IMR-90 (cell line): ENCODE measurements around the gene MLLT1. TPM values are rescaled to one million over a fixed set of nuclear protein-coding genes. Genes with fewer than 3 reads are reported as not detected.

Source experiments
- ATAC-seq: fragments of 200-7000 bp; cut with Tn5 transposase; 2 replicates; pipeline ENCODE4 v1.9.1; 2020; ENCODE audit warnings: low read depth, mild to moderate bottlenecking, moderate library complexity
- BruUV-seq: library from RNA; stranded (reverse); fragments of 400-500 nt; replicated peaks from 2 replicates; lab custom pipeline; 2021; lab: Mats Ljungman, UMichigan
- CTCF ChIA-PET: fragments of 300-600 bp; formaldehyde crosslinking; extraction: SDS; loops from one replicate; lab custom pipeline; 2021; ENCODE audit warnings: antibody characterized with exemption; lab: Yijun Ruan, JAX
- POLR2A ChIA-PET: fragments of 300-600 bp; sonication (Branson Sonifier 250); formaldehyde crosslinking; loops from one replicate; lab custom pipeline; 2022; ENCODE audit warnings: antibody characterized with exemption; ENCODE audit not compliant: unreplicated experiment; lab: Charles Lee
- DNase-seq: peaks from one replicate; pipeline ENCODE4 v3.0.0; 2013
- H2AFZ ChIP-seq: replicated peaks from 2 replicates; pipeline ENCODE3; 2013; ENCODE audit warnings: low read length, mild to moderate bottlenecking; ENCODE audit not compliant: poor library complexity
- H2AK5ac ChIP-seq: 2 replicates; pipeline ENCODE4 v1.6.1; 2013; ENCODE audit warnings: low read depth, low read length, inconsistent platforms
- H2AK9ac ChIP-seq: replicated peaks from 2 replicates; pipeline ENCODE3; 2013; ENCODE audit warnings: mild to moderate bottlenecking, low read depth, low read length, moderate library complexity; ENCODE audit not compliant: poor library complexity
- H2BK120ac ChIP-seq: 2 replicates; pipeline ENCODE4 v1.6.1; 2013; ENCODE audit warnings: low read depth, low read length, inconsistent platforms
- H2BK15ac ChIP-seq: 3 replicates; pipeline ENCODE4 v1.6.1; 2013; ENCODE audit warnings: low read depth, low read length, inconsistent platforms
- H2BK20ac ChIP-seq: 2 replicates; pipeline ENCODE4 v1.6.1; 2013; ENCODE audit warnings: low read depth, mild to moderate bottlenecking, inconsistent platforms, low read length, moderate library complexity
- H2BK5ac ChIP-seq: 2 replicates; pipeline ENCODE4 v1.6.1; 2013; ENCODE audit warnings: mild to moderate bottlenecking, low read depth, low read length, inconsistent platforms; ENCODE audit not compliant: poor library complexity, severe bottlenecking
- H3K14ac ChIP-seq: replicated peaks from 2 replicates; pipeline ENCODE4 v1.6.1; 2013; ENCODE audit warnings: low read depth, low read length, inconsistent platforms
- H3K18ac ChIP-seq: 2 replicates; pipeline ENCODE4 v1.6.1; 2013; ENCODE audit warnings: low read depth, low read length, control low read depth
- H3K23ac ChIP-seq: 2 replicates; pipeline ENCODE4 v1.6.1; 2013; ENCODE audit warnings: low read depth, low read length, inconsistent platforms
- H3K27ac ChIP-seq: 2 replicates; pipeline ENCODE4 v1.5.1; 2013; ENCODE audit warnings: mild to moderate bottlenecking, control low read depth, low read length; ENCODE audit not compliant: insufficient read depth
- H3K27me3 ChIP-seq: 2 replicates; pipeline ENCODE4 v1.6.1; 2013; ENCODE audit warnings: low read length; ENCODE audit not compliant: control insufficient read depth, insufficient read depth
- H3K36me3 ChIP-seq: 2 replicates; pipeline ENCODE4 v1.6.1; 2013; ENCODE audit warnings: low read length, mixed read lengths; ENCODE audit not compliant: control insufficient read depth, insufficient read depth
- H3K4ac ChIP-seq: 2 replicates; pipeline ENCODE4 v1.6.1; 2013; ENCODE audit warnings: low read depth, low read length, inconsistent platforms
- H3K4me1 ChIP-seq: 2 replicates; pipeline ENCODE4 v1.6.1; 2013; ENCODE audit warnings: low read length, mixed read lengths; ENCODE audit not compliant: control insufficient read depth, insufficient read depth
- H3K4me2 ChIP-seq: 2 replicates; pipeline ENCODE4 v1.6.1; 2013; ENCODE audit warnings: low read depth, mild to moderate bottlenecking, control low read depth, low read length, moderate library complexity
- H3K4me3 ChIP-seq: 2 replicates; pipeline ENCODE4 v1.5.1; 2013; ENCODE audit warnings: low read depth, mild to moderate bottlenecking, control low read depth, low read length, moderate library complexity; ENCODE audit not compliant: insufficient read depth
- H3K56ac ChIP-seq: 2 replicates; pipeline ENCODE4 v1.6.1; 2013; ENCODE audit warnings: low read length, inconsistent platforms; ENCODE audit not compliant: insufficient read depth; ENCODE audit errors: extremely low read depth
- H3K79me1 ChIP-seq, 2 experiments: 2 replicates each; pipeline ENCODE4 v1.6.1; 2013; ENCODE audit warnings: low read length in 2 of 2, inconsistent platforms in 1 of 2, low read depth in 1 of 2
- H3K9ac ChIP-seq: 2 replicates; pipeline ENCODE4 v1.6.1; 2013; ENCODE audit warnings: low read depth, low read length, control low read depth
- H3K9me1 ChIP-seq: 2 replicates; pipeline ENCODE4 v1.6.1; 2013; ENCODE audit warnings: low read length, inconsistent platforms; ENCODE audit not compliant: insufficient read depth
- H3K9me3 ChIP-seq: 2 replicates; pipeline ENCODE4 v1.6.1; 2013; ENCODE audit warnings: low read length; ENCODE audit not compliant: control insufficient read depth, insufficient read depth
- H4K20me1 ChIP-seq: 2 replicates; pipeline ENCODE4 v1.6.1; 2013; ENCODE audit warnings: low read length, inconsistent platforms; ENCODE audit not compliant: insufficient read depth
- H4K5ac ChIP-seq: 2 replicates; pipeline ENCODE4 v1.6.1; 2013; ENCODE audit warnings: mild to moderate bottlenecking, low read depth, low read length, control low read depth
- H4K8ac ChIP-seq, 2 experiments: 2 replicates each; pipeline ENCODE4 v1.6.1; 2013; ENCODE audit warnings: low read depth in 2 of 2, low read length in 2 of 2, control low read depth in 1 of 2, inconsistent platforms in 1 of 2
- H4K91ac ChIP-seq: 2 replicates; pipeline ENCODE4 v1.6.1; 2013; ENCODE audit warnings: low read depth, low read length, inconsistent platforms; ENCODE audit not compliant: insufficient read depth
- MAFK ChIP-seq: IDR thresholded peaks from 2 replicates; pipeline ENCODE4 v1.6.1; 2012; ENCODE audit warnings: low read depth, low read length, improper control_type of control experiment
- SMC3 ChIP-seq: fragments of 150-350 bp; IDR thresholded peaks from 2 replicates; pipeline ENCODE4 v1.6.1; 2016; ENCODE audit warnings: low read depth, mild to moderate bottlenecking, antibody characterized with exemption, low read length, moderate library complexity
- WGBS, 2 experiments: methylation state at CpG; one replicate each; pipeline versions ENCODE4 v1.1.5 to v1.1.7; 2013; ENCODE audit warnings: missing lambda C conversion rate in 2 of 2; ENCODE audit not compliant: insufficient read length in 1 of 2; ENCODE audit errors: extremely low coverage in 2 of 2; 5-methylcytosine and 5-hydroxymethylcytosine counted together
- dilution Hi-C: fragments of 300-500 bp; cut with HindIII; formaldehyde crosslinking; loops from one replicate; pipeline ENCODE4 v1.14.3; 2018; ENCODE audit warnings: low sequenced_read_pairs; ENCODE audit not compliant: unreplicated experiment
- in situ Hi-C: fragments of 300-500 bp; cut with MboI; formaldehyde crosslinking; loops from 3 replicates; pipeline ENCODE4 v1.14.3; 2019; ENCODE audit warnings: low sequenced_read_pairs, inconsistent platforms, mixed read lengths
- intact Hi-C: fragments of 100-400 bp; cut with micrococcal nuclease; formaldehyde crosslinking; loops from 2 replicates; pipeline ENCODE4 v1.10.0; 2022
- polyA plus RNA-seq, 3 experiments: library from polyadenylated mRNA; depleted of rRNA; stranded (reverse); fragments of >200 nt; gene quantifications; 2 replicates each; pipeline ENCODE4 v1.2.3, GENCODE V29; 2012; ENCODE audit warnings: low replicate concordance in 1 of 3
- total RNA-seq: library from RNA; depleted of rRNA; stranded (reverse); fragments of >200 nt; gene quantifications from 2 replicates; pipeline ENCODE4 v1.2.3, GENCODE V29; 2012

Gene MLLT1
- total and polyA plus RNA-seq, 2 of the 4 experiments (the other 2 are of a cell fraction): 1.3 to 30.6 TPM

DNA sequence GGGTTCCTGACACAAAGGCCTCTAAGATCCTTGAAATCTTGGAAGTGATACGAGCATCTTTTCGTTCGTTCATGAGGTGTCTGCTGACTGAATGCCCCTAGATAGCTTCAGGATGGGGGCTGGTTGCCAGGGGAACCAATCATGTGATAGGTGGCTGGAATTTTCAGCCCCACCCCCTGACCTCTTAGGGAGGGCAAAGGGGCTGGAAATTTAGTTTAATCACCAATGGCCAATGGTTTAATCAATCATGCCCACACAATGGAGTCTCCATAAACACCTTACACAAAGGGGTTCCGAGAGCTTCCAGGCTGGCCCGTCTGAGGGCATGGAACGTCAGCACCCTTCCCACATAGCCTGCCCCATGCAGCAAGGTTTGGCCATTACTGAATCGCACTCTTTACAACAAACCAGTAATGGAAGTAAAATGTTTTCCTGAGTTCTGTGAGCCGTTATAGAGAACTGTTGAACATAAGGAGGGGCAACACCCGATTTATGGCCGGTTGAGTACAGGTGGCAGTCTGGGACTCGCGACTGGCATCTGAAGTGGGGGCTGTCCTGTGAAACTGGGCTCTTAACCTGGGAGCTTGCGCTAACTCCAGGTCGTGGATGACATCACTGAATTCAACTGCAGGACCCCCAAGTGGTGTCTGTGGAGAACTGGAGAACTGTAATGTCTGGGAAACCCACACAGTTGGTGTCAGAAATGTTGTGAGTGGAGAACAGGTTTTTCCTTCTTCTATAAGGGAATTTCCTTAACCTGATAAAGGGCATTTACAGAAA is 25.6 kb downstream of the MLLT1 start:
- Histone ChIP-seq H3K36me3 (peaks cover 24% of the 10 kb centered on the region), H2AK5ac (no peak overlapping the region), H2AK9ac (no peak overlapping the region), H3K9me3 (no peaks in the 10 kb centered on the region), H3K27me3 (no peaks in the 10 kb centered on the region), H3K4me1 (peaks cover 16% of the 10 kb centered on the region), H4K91ac (no peak overlapping the region), H3K18ac (no peak overlapping the region), H3K27ac (no peak overlapping the region), H4K20me1 (peaks cover 81% of the 10 kb centered on the region), H2BK5ac (no peak overlapping the region), H4K5ac (no peak overlapping the region), H3K4me2 (no peak overlapping the region), H2AFZ (no peak overlapping the region), H2BK120ac (no peak overlapping the region), H3K9ac (no peak overlapping the region), H3K14ac (no peak overlapping the region), H2BK20ac (no peak overlapping the region), H3K4ac (no peak overlapping the region), H2BK15ac (no peak overlapping the region), H3K4me3 (no peak overlapping the region), H3K9me1 (peaks cover 22% of the 10 kb centered on the region), H3K56ac (no peak overlapping the region), H3K23ac (no peak overlapping the region), H4K8ac (no peak overlapping the region), H3K79me1 (peaks cover 47 to 82% of the 10 kb centered on the region in 2 experiments)
- ATAC-seq (no peak), DNase-seq (no peak)
- intact Hi-C loops (no loop called here), in situ Hi-C loops (no loop called here), dilution Hi-C loops (no loop called here)
- BruUV-seq: no TSS peak
- CTCF ChIA-PET: no interaction called here
- WGBS, 2 experiments: 97% methylated on average over 4 of the region's 14 CpGs; no CpG with 5 or more reads in 1 of the 2 experiments
- TF ChIP-seq SMC3 (no peak), MAFK (no peak)
- POLR2A ChIA-PET: no interaction called here
